Tibial artery (tissue), 4 donors: Measurements from ENCODE around the gene ACSL6.
"Not testable (repeated sequence)": the region's sequence is repeated elsewhere in the genome, so short reads cannot be mapped to it uniquely, and the experiment has no call there.

Experiments
- DNase-seq, 2 donors: peaks; one replicate each; pipeline ENCODE4 v3.0.0-alpha.2; 2019
- H3K27ac ChIP-seq, 2 donors: fragments of 200-600 bp; sonication (generic) in 1 of 2; 1 replicate in 1 of 2; 2 replicates in 1 of 2; pipeline ENCODE4 v1.5.1; 2018 to 2019; ENCODE audit warnings: mild to moderate bottlenecking in 1 of 2
- H3K27me3 ChIP-seq, 2 donors: fragments of 200-600 bp; sonication (generic) in 1 of 2; one replicate each; pipeline versions ENCODE4 v1.5.1 to v1.6.0; 2016 to 2019
- H3K36me3 ChIP-seq, 3 donors: fragments of 200-600 bp; sonication (generic) in 2 of 3; one replicate each; pipeline ENCODE4 v1.5.1; 2016 to 2019; ENCODE audit warnings: mild to moderate bottlenecking in 2 of 3
- H3K4me1 ChIP-seq, 4 donors: fragments of 200-600 bp; sonication (generic) in 2 of 4; 1 replicate in 3 of 4; 2 replicates in 1 of 4; pipeline ENCODE4 v1.5.1; 2016 to 2019
- H3K4me3 ChIP-seq, 2 donors: fragments of 200-600 bp; sonication (generic) in 1 of 2; 1 replicate in 1 of 2; 2 replicates in 1 of 2; pipeline ENCODE4 v1.5.1; 2018 to 2019; ENCODE audit warnings: mild to moderate bottlenecking in 2 of 2
- H3K9me3 ChIP-seq, 3 donors: fragments of 200-600 bp; sonication (generic) in 1 of 3; one replicate each; pipeline ENCODE4 v1.5.1; 2016 to 2019
- intact Hi-C: fragments of 100-400 bp; cut with DNase I; formaldehyde crosslinking; loops from one replicate; pipeline ENCODE4 v1.15.0; 2023; ENCODE audit warnings: low total_unique reads
- TF ChIP-seq, protein P1 (sequence below), 2 experiments: fragments of 200-600 bp in 1 of 2; fragments of 450-650 bp in 1 of 2; IDR thresholded peaks; one replicate each; pipeline ENCODE4 v1.5.1; 2017 to 2019; ENCODE audit warnings: antibody characterized with exemption in 2 of 2, mild to moderate bottlenecking in 1 of 2, moderate library complexity in 1 of 2

ACSL6 gene

GRCh38 chr5:131916481-131916880 lies 95.0 kb downstream of the ACSL6 start:
- H3K36me3 ChIP-seq: no peaks in the 10 kb centered on the region
- H3K27ac ChIP-seq: no peak overlapping the region
- no peak for DNase-seq
- no peaks in the 10 kb centered on the region for H3K4me1 ChIP-seq
- H3K9me3 ChIP-seq: no peaks in the 10 kb centered on the region
- no peaks in the 10 kb centered on the region for H3K27me3 ChIP-seq
- H3K4me3 ChIP-seq: no peak overlapping the region
- TF ChIP-seq, protein P1, sequence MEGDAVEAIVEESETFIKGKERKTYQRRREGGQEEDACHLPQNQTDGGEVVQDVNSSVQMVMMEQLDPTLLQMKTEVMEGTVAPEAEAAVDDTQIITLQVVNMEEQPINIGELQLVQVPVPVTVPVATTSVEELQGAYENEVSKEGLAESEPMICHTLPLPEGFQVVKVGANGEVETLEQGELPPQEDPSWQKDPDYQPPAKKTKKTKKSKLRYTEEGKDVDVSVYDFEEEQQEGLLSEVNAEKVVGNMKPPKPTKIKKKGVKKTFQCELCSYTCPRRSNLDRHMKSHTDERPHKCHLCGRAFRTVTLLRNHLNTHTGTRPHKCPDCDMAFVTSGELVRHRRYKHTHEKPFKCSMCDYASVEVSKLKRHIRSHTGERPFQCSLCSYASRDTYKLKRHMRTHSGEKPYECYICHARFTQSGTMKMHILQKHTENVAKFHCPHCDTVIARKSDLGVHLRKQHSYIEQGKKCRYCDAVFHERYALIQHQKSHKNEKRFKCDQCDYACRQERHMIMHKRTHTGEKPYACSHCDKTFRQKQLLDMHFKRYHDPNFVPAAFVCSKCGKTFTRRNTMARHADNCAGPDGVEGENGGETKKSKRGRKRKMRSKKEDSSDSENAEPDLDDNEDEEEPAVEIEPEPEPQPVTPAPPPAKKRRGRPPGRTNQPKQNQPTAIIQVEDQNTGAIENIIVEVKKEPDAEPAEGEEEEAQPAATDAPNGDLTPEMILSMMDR (IDR thresholded peaks at IDR 0.05): no peak
- intact Hi-C loops: no loop called here

- H3K27ac ChIP-seq: no peak overlapping the region
- TF ChIP-seq, protein P1 (IDR thresholded peaks at IDR 0.05): no peak
- no peaks in the 10 kb centered on the region for H3K4me1 ChIP-seq
- no peaks in the 10 kb centered on the region for H3K9me3 ChIP-seq
- intact Hi-C loops: no loop called here
- DNase-seq: no peak
- H3K36me3 ChIP-seq: no peaks in the 10 kb centered on the region
- no peak overlapping the region for H3K4me3 ChIP-seq
- no peaks in the 10 kb centered on the region for H3K27me3 ChIP-seq
Measured at GRCh38 chr5:131914472-131914871, 97.0 kb downstream of the ACSL6 start.

- intact Hi-C loops: no loop called here
- H3K9me3 ChIP-seq: no peaks in the 10 kb centered on the region
- no peaks in the 10 kb centered on the region for H3K27me3 ChIP-seq
- H3K27ac ChIP-seq: no peak overlapping the region
- no peak for DNase-seq
- TF ChIP-seq, protein P1 (IDR thresholded peaks at IDR 0.05): no peak
- H3K4me1 ChIP-seq: no peaks in the 10 kb centered on the region
- no peak overlapping the region for H3K4me3 ChIP-seq
- H3K36me3 ChIP-seq: no peaks in the 10 kb centered on the region
Measured at GRCh38 chr5:131913603-131914002, 97.9 kb downstream of the ACSL6 start.

- Histone ChIP-seq H3K9me3 (peaks cover 0 to 5% (median 0%) of the 10 kb centered on the region in 3 donors), H3K4me3 (no peak overlapping the region), H3K27ac (no peak overlapping the region), H3K4me1 (no peaks in the 10 kb centered on the region), H3K27me3 (no peaks in the 10 kb centered on the region), H3K36me3 (no peaks in the 10 kb centered on the region)
- TF ChIP-seq, protein P1 (IDR thresholded peaks at IDR 0.05): no peak
- intact Hi-C loops: no loop called here
- no peak for DNase-seq
Measured at GRCh38 chr5:131906668-131907067, 104.8 kb downstream of the ACSL6 start.

- intact Hi-C loops, H3K27ac ChIP-seq: not testable (repeated sequence)
Measured at GRCh38 chr5:131902266-131902665, 109.2 kb downstream of the ACSL6 start.

More at GRCh38 chr5:131902266-131902665, 109.2 kb downstream of the ACSL6 start:
- not testable (repeated sequence) for H3K36me3 ChIP-seq, H3K4me1 ChIP-seq, H3K9me3 ChIP-seq, DNase-seq, H3K27me3 ChIP-seq, H3K4me3 ChIP-seq
